GM19239 (cell line): ENCODE measurements around the gene TTLL1.

Source experiments
- DNase-seq: peaks from one replicate; pipeline ENCODE4 v3.0.0; 2011; ENCODE audit warnings: low spot score; ENCODE audit not compliant: insufficient read length
- FAIRE-seq: peaks from 2 replicates; lab custom pipeline; 2011; peaks lifted over from hg19 to GRCh38; lab: Jason Lieb, UNC

The TTLL1 gene

GRCh38 chr22:43088984-43089717 is at the start of gene TTLL1:
Gene TTLL1 (minus strand): TSS chr22:43089391. CDS start chr22:43075586, 13,805 bp downstream.
- DNase-seq, result peak; percentile 96
- FAIRE-seq, result peak; percentile 92

- FAIRE-seq, result no peak
- DNase-seq, result no peak
Measured at GRCh38 chr22:43136801-43137200, 47.6 kb upstream of the TTLL1 start.

GRCh38 chr22:43136255-43136654 is 47.1 kb upstream of the TTLL1 start:
- FAIRE-seq (peak; percentile 72), DNase-seq (no peak)

GRCh38 chr22:43135565-43135964 is 46.4 kb upstream of the TTLL1 start:
- DNase-seq, result no peak
- no peak for FAIRE-seq

GRCh38 chr22:43134553-43134952 is 45.4 kb upstream of the TTLL1 start:
- FAIRE-seq, result no peak

GRCh38 chr22:43133401-43133800 is 44.2 kb upstream of the TTLL1 start:
- FAIRE-seq, result no peak
- DNase-seq, result no peak

More at GRCh38 chr22:43134553-43134952, 45.4 kb upstream of the TTLL1 start:
- DNase-seq, result no peak

- no peak for FAIRE-seq
- no peak for DNase-seq
Measured at GRCh38 chr22:43131773-43132501, 42.7 kb upstream of the TTLL1 start.

DNA sequence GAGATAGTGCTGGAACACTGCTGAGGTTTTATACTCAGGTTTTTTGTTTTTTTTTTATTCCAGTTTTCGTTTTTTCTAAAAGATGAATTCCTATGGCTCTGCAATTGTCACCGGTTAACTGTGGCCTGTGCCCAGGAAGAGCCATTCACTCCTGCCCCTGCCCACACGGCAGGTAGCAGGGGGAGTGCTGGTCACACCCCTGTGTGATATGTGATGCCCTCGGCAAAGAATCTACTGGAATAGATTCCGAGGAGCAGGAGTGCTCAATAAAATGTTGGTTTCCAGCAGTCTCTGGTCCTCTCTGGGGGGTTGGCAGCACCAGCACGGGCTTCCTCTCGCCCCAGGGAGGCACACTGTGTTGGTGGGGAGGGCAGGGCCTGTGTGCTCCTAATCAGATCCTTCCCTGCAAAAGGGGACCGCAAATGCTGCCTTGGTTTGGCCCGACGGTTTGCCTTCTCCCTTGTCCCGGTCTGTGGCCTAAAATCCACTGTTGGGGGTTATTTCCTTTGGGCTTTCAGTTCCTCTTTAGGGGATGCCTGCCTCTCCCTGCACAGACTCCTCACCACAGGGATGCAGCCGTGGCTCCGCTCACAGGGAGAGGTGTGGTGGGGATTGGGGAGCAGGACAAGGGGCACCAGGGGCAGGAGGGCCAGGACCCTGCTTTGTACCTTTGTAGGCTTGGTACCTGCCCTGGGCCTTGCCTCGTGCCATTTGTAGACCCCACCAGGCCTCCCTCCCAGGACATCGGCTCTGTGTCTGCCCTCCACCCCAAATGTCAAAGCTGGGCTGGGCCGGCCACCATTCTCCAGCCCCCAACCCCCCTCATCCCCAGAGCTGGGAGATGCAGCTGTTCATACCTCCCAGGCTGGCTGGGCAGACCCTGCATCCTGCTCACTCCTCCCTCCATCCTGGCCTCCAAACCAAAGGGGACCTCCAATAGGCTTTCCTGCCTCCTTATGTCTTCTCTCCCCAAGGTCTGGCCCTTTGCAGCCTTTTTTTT is 40.5 kb upstream of the TTLL1 start:
- FAIRE-seq, result no peak
- no peak for DNase-seq

DNA sequence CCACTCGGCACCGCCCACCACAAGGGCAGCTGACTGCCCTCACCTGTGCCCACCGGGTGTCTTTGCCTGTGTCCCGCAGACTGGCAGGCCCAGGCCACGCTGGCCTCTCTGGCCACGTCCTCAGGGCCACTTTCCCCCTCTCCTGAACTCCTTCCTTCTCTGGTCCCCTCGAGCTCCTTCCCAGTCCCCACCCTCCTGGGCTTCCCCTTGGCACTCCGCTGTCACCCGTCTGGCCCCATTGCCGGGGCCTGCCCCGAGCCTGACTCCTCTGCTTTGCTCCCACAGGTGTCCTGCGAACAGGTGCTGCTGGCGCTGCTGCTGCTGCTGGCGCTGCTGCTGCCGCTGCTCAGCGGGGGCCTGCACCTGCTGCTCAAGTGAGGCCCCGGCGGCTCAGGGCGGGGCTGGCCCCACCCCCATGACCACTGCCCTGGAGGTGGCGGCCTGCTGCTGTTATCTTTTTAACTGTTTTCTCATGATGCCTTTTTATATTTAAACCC is 39.8 kb upstream of the TTLL1 start:
- FAIRE-seq (no peak), DNase-seq (no peak)

GRCh38 chr22:43128116-43128515 is 38.9 kb upstream of the TTLL1 start:
- no peak for DNase-seq
- no peak for FAIRE-seq

GRCh38 chr22:43127166-43127908 is 38.1 kb upstream of the TTLL1 start:
- DNase-seq (no peak), FAIRE-seq (no peak)

DNA sequence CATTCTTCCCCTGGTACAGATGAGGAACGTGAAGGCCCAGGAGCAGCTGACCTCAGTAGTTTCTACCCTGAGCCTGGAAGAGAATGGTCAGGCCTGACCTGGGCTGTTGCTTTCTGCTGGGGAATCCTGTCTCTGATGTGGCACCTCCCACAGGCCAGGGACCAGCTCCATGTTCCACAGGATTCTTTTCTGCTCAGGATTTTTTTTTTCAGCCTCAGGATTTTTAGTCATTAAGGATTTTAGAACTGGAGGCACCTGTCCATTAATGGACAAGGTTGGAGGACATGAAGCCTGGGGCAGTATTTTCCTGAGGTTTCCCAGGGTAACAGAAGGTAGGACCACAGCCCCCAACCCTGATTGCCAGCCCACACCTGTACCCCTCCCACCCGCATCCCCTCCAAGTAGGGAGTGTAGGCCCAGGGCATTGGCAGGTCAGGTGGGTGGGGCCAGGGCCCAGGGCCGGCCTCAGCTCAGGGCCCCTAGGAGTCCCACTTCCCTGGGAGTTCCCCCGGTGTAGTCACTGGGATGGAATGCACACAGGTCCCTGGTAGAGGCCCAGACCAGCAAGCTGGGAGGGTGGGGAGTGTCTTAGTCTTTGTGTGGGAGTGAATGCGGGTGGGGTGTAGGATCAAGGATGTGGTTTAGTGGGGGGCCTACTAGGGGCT is 37.4 kb upstream of the TTLL1 start:
- no peak for DNase-seq
- FAIRE-seq, result no peak

DNA sequence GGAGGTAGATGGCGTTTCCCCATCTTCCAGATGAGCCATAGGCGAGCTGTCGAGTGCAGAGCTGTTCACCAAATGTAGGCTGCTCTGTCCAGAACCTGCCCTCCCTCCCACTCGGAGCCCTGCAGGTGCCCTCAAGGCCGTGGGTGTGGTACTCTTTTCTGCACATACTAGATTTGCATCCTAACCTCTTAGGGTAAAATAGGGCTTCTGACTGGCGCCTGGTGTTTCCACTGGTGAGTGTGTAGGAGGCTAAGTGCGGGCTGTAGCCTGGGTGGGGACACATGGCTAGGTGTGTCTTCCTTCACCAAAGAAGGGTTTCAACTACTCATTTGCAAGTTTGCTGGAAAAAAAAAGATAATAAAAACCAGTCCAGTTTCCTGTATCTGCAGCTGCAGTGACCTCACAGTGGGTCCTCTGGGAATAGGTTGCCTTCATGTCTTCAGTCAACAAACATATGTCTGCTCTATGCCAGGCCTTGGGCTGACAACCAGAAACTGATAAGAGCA is 29.8 kb upstream of the TTLL1 start:
- DNase-seq (peak; percentile 59), FAIRE-seq (peak; percentile 94)

DNA sequence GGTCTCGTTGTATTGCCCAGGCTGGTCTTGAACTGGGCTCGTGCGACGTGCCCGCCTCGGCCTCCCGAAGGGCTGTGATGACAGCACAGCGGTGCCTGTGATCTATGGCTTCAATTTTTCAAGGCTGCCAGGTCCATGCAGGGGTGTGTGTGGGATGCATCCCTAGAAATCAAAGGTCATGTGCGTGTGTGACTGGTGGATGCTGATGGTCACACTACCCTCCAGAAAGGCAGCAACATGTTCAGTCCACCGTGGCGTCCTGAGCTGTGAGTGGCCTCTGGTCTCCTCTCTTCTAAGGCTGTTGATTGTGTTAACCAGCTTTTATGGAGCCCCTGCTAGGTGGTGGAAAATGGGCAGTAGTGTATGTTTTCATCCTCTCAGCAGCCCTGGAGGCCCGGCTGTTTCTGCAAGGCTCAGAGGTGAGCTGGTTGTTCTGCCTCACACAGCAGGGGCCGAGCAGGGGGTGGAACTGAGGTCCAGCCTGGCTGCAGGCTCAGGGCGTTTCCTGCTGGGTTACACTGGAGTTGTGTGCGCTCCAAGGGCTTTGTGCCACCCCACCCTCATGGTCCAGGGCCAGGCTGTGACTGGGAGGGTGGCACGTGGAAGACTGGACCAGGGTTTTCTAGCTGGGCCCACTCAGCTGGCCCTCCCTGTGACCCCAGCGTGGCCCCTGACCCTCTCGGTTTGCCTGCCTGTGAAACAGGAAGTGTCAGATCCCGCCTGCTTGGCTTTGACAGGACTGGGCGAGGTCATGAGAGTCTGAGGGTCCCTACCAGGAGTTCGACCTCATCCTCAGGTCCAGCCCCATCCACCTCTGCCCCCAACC is 29.0 kb upstream of the TTLL1 start:
- DNase-seq (no peak), FAIRE-seq (peak; percentile 11)

GRCh38 chr22:43116932-43117331 is 27.7 kb upstream of the TTLL1 start:
- no peak for FAIRE-seq
- DNase-seq, result no peak

DNA sequence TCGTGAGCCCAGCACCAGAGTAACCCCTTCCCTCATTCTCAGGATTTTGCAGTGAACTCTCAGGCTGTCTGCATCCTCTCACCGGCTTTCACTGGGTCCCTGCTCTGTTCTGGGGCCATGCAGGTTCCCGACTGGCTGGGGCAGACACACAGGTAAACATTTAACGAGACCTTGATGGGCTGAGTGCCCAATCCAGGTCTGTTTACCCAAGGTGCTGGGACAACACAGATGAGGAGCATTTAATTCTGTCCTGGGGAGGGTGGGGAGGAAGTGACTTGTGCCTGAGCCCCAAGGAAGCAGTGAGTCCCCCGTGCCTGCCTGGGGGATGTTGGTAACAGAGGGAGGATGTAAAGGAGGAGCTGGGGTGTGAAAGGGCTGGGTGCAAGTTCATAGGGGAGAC is 25.8 kb upstream of the TTLL1 start:
- FAIRE-seq, result no peak
- no peak for DNase-seq

DNA sequence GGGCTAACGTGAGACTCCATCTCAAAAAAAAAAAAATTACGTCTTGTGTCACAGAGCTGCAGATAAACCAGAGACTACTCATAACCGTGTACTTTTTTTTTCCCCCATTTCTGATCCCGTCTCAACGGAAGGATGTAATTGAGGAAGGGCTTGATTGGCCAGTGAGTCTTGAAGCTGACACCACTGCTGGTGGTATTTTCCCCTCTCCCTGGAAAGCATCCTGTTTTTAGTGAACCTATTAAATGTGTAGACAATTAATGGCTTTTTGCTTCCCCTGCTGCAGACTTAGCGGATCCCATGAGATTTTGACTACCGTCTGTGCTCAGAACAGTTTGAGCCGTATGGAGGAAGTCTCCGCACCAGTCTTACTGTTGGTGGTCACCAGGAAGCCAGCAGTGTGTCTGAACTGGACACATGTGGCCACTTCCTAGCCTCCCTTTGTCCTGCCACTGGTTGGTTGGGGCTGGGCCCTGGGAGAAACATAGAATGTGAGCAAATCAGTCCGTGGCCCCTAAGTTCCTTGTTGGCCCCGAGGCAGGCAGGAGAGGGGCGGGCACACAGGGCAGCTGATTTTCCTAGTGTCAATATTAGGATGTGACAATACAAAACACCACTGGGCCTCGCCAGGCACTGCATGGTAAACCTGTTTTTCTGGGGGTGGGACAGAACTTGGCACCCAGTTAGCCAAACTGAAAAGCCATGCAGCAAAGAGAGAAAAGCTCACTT is 24.5 kb upstream of the TTLL1 start:
- DNase-seq (no peak), FAIRE-seq (peak; percentile 33)
